A549 (cell line): ENCODE data around the gene IFIH1. TPM values are rescaled to one million over a fixed set of nuclear protein-coding genes. Genes with fewer than 3 reads are reported as not detected.

Experiments used
- ATAC-seq, 2 experiments: fragments of 200-7000 bp in 1 of 2; fragments of >200 bp in 1 of 2; cut with Nextera tagmentation in 1 of 2; cut with Tn5 transposase in 1 of 2; 3 replicates each; pipeline versions ENCODE4 v1.8.0 to v1.9.1; 2018 to 2020; ENCODE audit warnings: mild to moderate bottlenecking in 1 of 2, moderate library complexity in 1 of 2
- CTCF ChIA-PET: fragments of 300-600 bp; sonication (Branson Sonifier 250); formaldehyde crosslinking; extraction: SDS; loops from one replicate; lab custom pipeline; 2021; ENCODE audit warnings: antibody characterized with exemption, inconsistent platforms; lab: Yijun Ruan, JAX
- POLR2A ChIA-PET: fragments of 350-600 bp; formaldehyde crosslinking; extraction: SDS; loops from one replicate; lab custom pipeline; 2021; ENCODE audit warnings: antibody characterized with exemption, inconsistent platforms; lab: Yijun Ruan, JAX
- DNase-seq, 2 experiments: peaks; one replicate each; pipeline versions ENCODE4 v3.0.0 to v3.0.0-alpha.2; 2011 to 2016; ENCODE audit warnings: low read depth in 1 of 2, low spot score in 1 of 2
- FAIRE-seq: peaks from 2 replicates; lab custom pipeline; 2011; peaks lifted over from hg19 to GRCh38; lab: Jason Lieb, UNC
- H3K27ac ChIP-seq, 2 experiments: fragments of >200 bp; sonication (Bioruptor Twin); formaldehyde crosslinking; 3 replicates each; pipeline ENCODE4 v1.5.1; 2016 to 2017
- H3K4me1 ChIP-seq: fragments of >200 bp; sonication (Bioruptor Twin); formaldehyde crosslinking; 3 replicates; pipeline ENCODE4 v1.6.1; 2016
- H3K4me2 ChIP-seq: fragments of >200 bp; sonication (Bioruptor Twin); formaldehyde crosslinking; 3 replicates; pipeline ENCODE4 v1.6.1; 2016
- H3K4me3 ChIP-seq: fragments of >200 bp; sonication (Bioruptor Twin); formaldehyde crosslinking; 3 replicates; pipeline ENCODE4 v1.5.1; 2016
- H3K9me3 ChIP-seq: fragments of >200 bp; sonication (Bioruptor Twin); formaldehyde crosslinking; 3 replicates; pipeline ENCODE4 v1.6.1; 2016
- ATOH8 ChIP-seq: fragments of 250-450 bp; sonication (Bioruptor Pico); IDR thresholded peaks from 2 replicates; pipeline ENCODE4 v1.5.0; 2020; ENCODE audit warnings: low read depth, mild to moderate bottlenecking, moderate library complexity
- BHLHE40 ChIP-seq: IDR thresholded peaks from 2 replicates; pipeline ENCODE4 v1.6.1; 2012; ENCODE audit warnings: low read depth, low read length, inconsistent platforms
- CHD2 ChIP-seq: fragments of 150-350 bp; IDR thresholded peaks from 2 replicates; pipeline ENCODE4 v1.6.1; 2014; ENCODE audit warnings: low read length; ENCODE audit not compliant: partially characterized antibody
- E2F6 ChIP-seq: IDR thresholded peaks from 2 replicates; pipeline ENCODE4 v1.6.1; 2012; ENCODE audit warnings: low read depth, borderline replicate concordance
- EP300 ChIP-seq, 2 experiments: fragments of >200 bp; sonication (Bioruptor Twin); formaldehyde crosslinking; IDR thresholded peaks; 2 replicates in 1 of 2; 3 replicates in 1 of 2; pipeline ENCODE4 v1.6.1; 2016 to 2017
- ESRRA ChIP-seq: fragments of 150-350 bp; IDR thresholded peaks from 2 replicates; pipeline ENCODE4 v1.6.1; 2014; ENCODE audit warnings: mild to moderate bottlenecking, low read length, borderline replicate concordance
- FOSL2 ChIP-seq, 2 experiments: fragments of 450-650 bp in 1 of 2; fragments of >200 bp in 1 of 2; sonication (Bioruptor Twin) in 1 of 2; formaldehyde crosslinking; IDR thresholded peaks; 2 replicates each; pipeline versions ENCODE4 v1.5.0 to v1.6.1; 2016 to 2020; ENCODE audit warnings: mild to moderate bottlenecking in 1 of 2, moderate library complexity in 1 of 2
- FOXS1 ChIP-seq: fragments of 250-450 bp; sonication (Bioruptor Pico); IDR thresholded peaks from 2 replicates; pipeline ENCODE4 v1.5.0; 2020; ENCODE audit warnings: mild to moderate bottlenecking, moderate library complexity
- JUN ChIP-seq, 2 experiments: fragments of >200 bp; sonication (Bioruptor Twin); formaldehyde crosslinking; IDR thresholded peaks; 2 replicates in 1 of 2; 3 replicates in 1 of 2; pipeline ENCODE4 v1.6.1; 2016 to 2017
- JUNB ChIP-seq: fragments of >200 bp; sonication (Bioruptor Twin); formaldehyde crosslinking; IDR thresholded peaks from 2 replicates; pipeline ENCODE4 v1.6.1; 2016
- MAFK ChIP-seq: fragments of 450-650 bp; IDR thresholded peaks from 2 replicates; pipeline ENCODE4 v1.6.1; 2014; ENCODE audit not compliant: partially characterized antibody
- MYC ChIP-seq: IDR thresholded peaks from 2 replicates; pipeline ENCODE4 v1.6.1; 2012; ENCODE audit warnings: mild to moderate bottlenecking, inconsistent platforms, low read length, improper control_type of control experiment, borderline replicate concordance
- NFE2L2 ChIP-seq: fragments of 150-350 bp; conservative IDR thresholded peaks from 2 replicates; pipeline ENCODE4 v1.6.1; 2014; ENCODE audit warnings: low read length
- PHF8 ChIP-seq: fragments of 200-600 bp; sonication (generic); IDR thresholded peaks from 2 replicates; pipeline ENCODE4 v1.6.1; 2016; ENCODE audit warnings: low read depth, mild to moderate bottlenecking, antibody characterized with exemption, moderate library complexity, borderline replicate concordance
- RARB ChIP-seq: fragments of 250-450 bp; sonication (Bioruptor Pico); IDR thresholded peaks from 2 replicates; pipeline ENCODE4 v1.8.0; 2021; ENCODE audit warnings: mild to moderate bottlenecking, moderate library complexity
- REST ChIP-seq: fragments of 200-600 bp; sonication (generic); IDR thresholded peaks from 2 replicates; pipeline ENCODE4 v1.6.1; 2016; ENCODE audit warnings: antibody characterized with exemption, mild to moderate bottlenecking, moderate library complexity
- RFX5 ChIP-seq: fragments of 450-650 bp; IDR thresholded peaks from 2 replicates; pipeline ENCODE4 v1.7.1; 2014; ENCODE audit warnings: antibody characterized with exemption, mild to moderate bottlenecking, moderate library complexity
- SMC3 ChIP-seq: fragments of >200 bp; sonication (Bioruptor Twin); formaldehyde crosslinking; IDR thresholded peaks from 3 replicates; pipeline ENCODE4 v1.6.1; 2018; ENCODE audit warnings: inconsistent platforms
- TFCP2L1 ChIP-seq: fragments of 250-450 bp; sonication (Bioruptor Pico); IDR thresholded peaks from 2 replicates; pipeline ENCODE4 v1.5.0; 2021; ENCODE audit warnings: mild to moderate bottlenecking
- ZC3H11A ChIP-seq: fragments of 450-650 bp; IDR thresholded peaks from 2 replicates; pipeline ENCODE4 v1.6.1; 2014; ENCODE audit warnings: antibody characterized with exemption, mild to moderate bottlenecking
- ZNF302 ChIP-seq: fragments of 250-450 bp; sonication (Bioruptor Pico); IDR thresholded peaks from 2 replicates; pipeline ENCODE4 v1.9.0; 2021; ENCODE audit warnings: inconsistent platforms, mild to moderate bottlenecking, moderate library complexity
- WGBS: methylation state at CpG from one replicate; pipeline ENCODE4 v1.1.6; 2017; ENCODE audit errors: missing lambda C conversion rate; 5-methylcytosine and 5-hydroxymethylcytosine counted together
- polyA plus RNA-seq, 4 experiments: library from polyadenylated mRNA; depleted of rRNA in 3 of 4; stranded (reverse); fragments of >200 nt; fragmentation: RNase III in 1 of 4; extraction: RNeasy Plus Mini Kit Qiagen cat#74134 plus additional on column Dnase treatment in 1 of 4; gene quantifications; 2 replicates in 3 of 4; 3 replicates in 1 of 4; pipeline ENCODE4 v1.2.3, GENCODE V29; 2011 to 2017
- TF ChIP-seq, protein P1 (sequence below): fragments of >200 bp; sonication (Bioruptor Twin); formaldehyde crosslinking; IDR thresholded peaks from 3 replicates; pipeline ENCODE4 v1.6.1; 2016

IFIH1 gene
- polyA plus RNA-seq, 2 of the 4 experiments (the other 2 are of a cell fraction): 0.21 to 0.57 TPM

DNA sequence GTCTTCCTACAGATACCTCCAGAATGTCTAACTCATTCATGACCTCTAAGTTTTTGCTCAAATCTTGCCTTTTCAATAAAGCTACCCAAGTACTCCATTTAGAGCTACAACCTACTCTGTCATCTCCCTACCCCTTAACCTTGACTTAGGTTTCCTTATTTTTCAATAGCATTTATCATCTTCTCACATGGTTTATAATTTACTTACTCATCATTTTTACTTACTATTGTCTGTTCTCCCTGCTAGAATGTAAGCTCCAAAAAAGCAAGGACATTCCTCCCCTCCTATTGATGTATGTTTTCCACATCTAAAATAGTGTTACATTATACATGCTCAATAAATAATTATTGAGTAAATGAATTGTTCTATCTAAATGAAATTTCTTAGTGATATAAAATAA is 22.3 kb upstream of the IFIH1 start:
- ChIA-PET POLR2A (no interaction called here), CTCF (interaction anchor here (1.3 kb wide), 1 partner anchor 22 kb away, joined by 3 read pairs; the partner anchor contains the start of gene IFIH1)
- no peak for ATAC-seq
- H3K9me3 ChIP-seq: no peaks in the 10 kb centered on the region
- FAIRE-seq: no peak
- H3K4me3 ChIP-seq: no peak overlapping the region
- 0 out of 3 replicates have a peak, but pooled peaks cover 4% of the 10 kb centered on the region for H3K4me1 ChIP-seq
- no peak for DNase-seq
- TF ChIP-seq MAFK: peak; percentile 75
- no peak for TF ChIP-seq RFX5
- H3K4me2 ChIP-seq: no peak overlapping the region
- no peak overlapping the region for H3K27ac ChIP-seq

DNA sequence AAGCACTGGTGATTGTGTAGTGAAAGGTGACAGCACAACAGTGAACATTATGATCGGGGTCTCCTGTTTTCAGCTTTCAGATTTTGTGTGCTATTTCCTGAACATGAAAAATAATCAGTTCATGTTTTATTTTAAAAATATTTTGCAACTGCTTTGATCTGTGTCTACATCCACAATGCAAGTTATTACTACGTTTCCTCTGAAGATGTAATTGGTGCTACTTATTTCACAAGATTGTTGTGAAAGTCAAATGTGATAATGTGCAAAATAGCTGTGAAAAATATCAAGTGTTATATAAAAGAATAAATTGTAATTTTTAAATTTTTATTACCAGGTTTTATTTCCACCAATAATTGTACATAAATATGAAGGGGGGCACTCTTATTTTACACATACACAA is 19.4 kb upstream of the IFIH1 start:
- ATAC-seq: no peak
- no peak for FAIRE-seq

More for the DNA sequence above, 19.4 kb upstream of the IFIH1 start:
- H3K4me3 ChIP-seq: no peak overlapping the region
- ChIA-PET POLR2A (no interaction called here), CTCF (no interaction called here)
- no peak overlapping the region for H3K4me2 ChIP-seq
- H3K27ac ChIP-seq: no peak overlapping the region
- WGBS: 15% methylated on average over 2 of the region's 2 CpGs
- H3K4me1 ChIP-seq: no peaks in the 10 kb centered on the region
- DNase-seq: no peak
- TF ChIP-seq EP300 (IDR thresholded peaks at IDR 0.05) (no peak), E2F6 (no peak), ESRRA (no peak), ZNF302 (CRISPR knock-in tag) (no peak), CHD2 (no peak), ATOH8 (no peak), FOSL2 (IDR thresholded peaks at IDR 0.05) (no peak), FOSL2 (CRISPR knock-in tag; IDR thresholded peaks at IDR 0.05) (no peak), SMC3 (no peak), JUN (IDR thresholded peaks at IDR 0.05) (no peak), RARB (CRISPR knock-in tag) (no peak), JUNB (no peak), NFE2L2 (no peak), MYC (no peak), ZC3H11A (no peak), FOXS1 (CRISPR knock-in tag) (no peak), TFCP2L1 (CRISPR knock-in tag) (no peak), PHF8 (no peak), BHLHE40 (no peak), REST (no peak)
- TF ChIP-seq, protein P1, sequence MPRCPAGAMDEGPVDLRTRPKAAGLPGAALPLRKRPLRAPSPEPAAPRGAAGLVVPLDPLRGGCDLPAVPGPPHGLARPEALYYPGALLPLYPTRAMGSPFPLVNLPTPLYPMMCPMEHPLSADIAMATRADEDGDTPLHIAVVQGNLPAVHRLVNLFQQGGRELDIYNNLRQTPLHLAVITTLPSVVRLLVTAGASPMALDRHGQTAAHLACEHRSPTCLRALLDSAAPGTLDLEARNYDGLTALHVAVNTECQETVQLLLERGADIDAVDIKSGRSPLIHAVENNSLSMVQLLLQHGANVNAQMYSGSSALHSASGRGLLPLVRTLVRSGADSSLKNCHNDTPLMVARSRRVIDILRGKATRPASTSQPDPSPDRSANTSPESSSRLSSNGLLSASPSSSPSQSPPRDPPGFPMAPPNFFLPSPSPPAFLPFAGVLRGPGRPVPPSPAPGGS: no peak
- no peaks in the 10 kb centered on the region for H3K9me3 ChIP-seq
